Cardiac muscle cell (in vitro differentiated cells and primary cell): ENCODE results near the gene DUSP5. TPM values are rescaled to one million over a fixed set of nuclear protein-coding genes. Genes with fewer than 3 reads are reported as not detected.
A peak's percentile ranks its signal among the peaks of the same experiment; 100 is the strongest.
"Not testable (repeated sequence)": the region's sequence is repeated elsewhere in the genome, so short reads cannot be mapped to it uniquely, and the experiment has no call there.

Experiments used
- DNase-seq, 2 donors: peaks; one replicate each; pipeline versions ENCODE4 v3.0.0 to v3.0.0-alpha.2; 2010 to 2017; ENCODE audit warnings: low read depth in 1 of 2, low spot score in 1 of 2
- H3K27ac ChIP-seq: fragments of 200-600 bp; sonication (generic); 2 replicates; pipeline ENCODE4 v1.5.1; 2016
- H3K27me3 ChIP-seq: fragments of 200-600 bp; sonication (generic); 2 replicates; pipeline ENCODE4 v1.6.0; 2016; ENCODE audit warnings: control low read depth
- H3K36me3 ChIP-seq: fragments of 200-600 bp; sonication (generic); 2 replicates; pipeline ENCODE4 v1.5.1; 2016; ENCODE audit warnings: control low read depth
- H3K4me1 ChIP-seq: fragments of 200-600 bp; sonication (generic); 2 replicates; pipeline ENCODE4 v1.8.1; 2017; ENCODE audit warnings: low read depth, mild to moderate bottlenecking, mixed run types
- H3K4me3 ChIP-seq: fragments of 200-600 bp; sonication (generic); 2 replicates; pipeline ENCODE4 v1.5.1; 2016; ENCODE audit warnings: mild to moderate bottlenecking
- H3K9me3 ChIP-seq: fragments of 200-600 bp; sonication (generic); 2 replicates; pipeline ENCODE4 v1.5.1; 2017; ENCODE audit warnings: low read depth, mild to moderate bottlenecking, control low read depth
- CTCF ChIP-seq: IDR thresholded peaks from 2 replicates; pipeline ENCODE4 v1.5.1; 2012; ENCODE audit warnings: low read depth, mild to moderate bottlenecking, low read length
- polyA plus RNA-seq: library from polyadenylated mRNA; unstranded; fragments of >200 nt; fragmentation: Nextera tagmentation; extraction: Ambion mirVana; gene quantifications from 2 replicates; pipeline ENCODE4 v1.2.1, GENCODE V29; 2016
- total RNA-seq: library from RNA; depleted of rRNA; stranded (reverse); fragments of >200 nt; gene quantifications from 2 replicates; pipeline ENCODE4 v1.2.3, GENCODE V29; 2016

Gene DUSP5
- total and polyA plus RNA-seq, 2 experiments from 2014 or later: 64.1 to 82.1 TPM

- Histone ChIP-seq H3K27me3 (no peaks in the 10 kb centered on the region), H3K4me3 (peak overlapping the region; percentile 15), H3K36me3 (no peaks in the 10 kb centered on the region), H3K4me1 (no peaks in the 10 kb centered on the region), H3K27ac (no peak overlapping the region), H3K9me3 (no peaks in the 10 kb centered on the region)
- DNase-seq: peak; percentile 58 to 79
- TF ChIP-seq CTCF: no peak
These were observed 32.6 kb downstream of the DUSP5 start for GRCh38 chr10:110530131-110530831.

DNA sequence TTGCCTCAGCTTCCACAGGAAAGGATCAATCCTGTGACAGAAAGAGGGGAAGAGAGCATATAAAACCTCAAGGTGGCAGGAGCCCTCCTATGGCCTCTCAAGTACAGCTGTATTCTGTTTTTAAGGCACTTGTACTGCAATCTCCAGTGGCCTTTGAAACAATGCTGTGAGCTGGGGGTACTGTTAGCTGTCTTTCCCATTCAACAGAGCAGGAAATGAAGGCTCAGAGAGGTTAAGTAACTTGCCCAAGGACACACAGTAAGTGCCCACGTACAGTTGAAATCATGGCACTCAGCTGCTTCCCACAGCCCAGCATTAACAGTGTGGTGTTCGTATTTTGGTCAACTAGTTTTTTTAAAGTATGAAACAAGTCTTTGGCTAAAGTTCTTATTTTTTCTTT is 34.0 kb downstream of the DUSP5 start:
- H3K27ac ChIP-seq: no peak overlapping the region
- no peaks in the 10 kb centered on the region for H3K4me1 ChIP-seq
- TF ChIP-seq CTCF: no peak
- no peaks in the 10 kb centered on the region for H3K27me3 ChIP-seq
- no peak for DNase-seq
- no peaks in the 10 kb centered on the region for H3K9me3 ChIP-seq
- no peak overlapping the region for H3K4me3 ChIP-seq
- no peaks in the 10 kb centered on the region for H3K36me3 ChIP-seq

GRCh38 chr10:110532628-110533027 is 34.9 kb downstream of the DUSP5 start:
- not testable (repeated sequence) for DNase-seq, H3K4me1 ChIP-seq, H3K27me3 ChIP-seq, H3K36me3 ChIP-seq, H3K9me3 ChIP-seq, H3K27ac ChIP-seq, H3K4me3 ChIP-seq

- peak in 1 of 2 donors; percentile 41 for DNase-seq
- Histone ChIP-seq H3K9me3 (no peaks in the 10 kb centered on the region), H3K27ac (no peak overlapping the region), H3K36me3 (no peaks in the 10 kb centered on the region), H3K4me1 (no peaks in the 10 kb centered on the region), H3K27me3 (no peaks in the 10 kb centered on the region), H3K4me3 (no peak overlapping the region)
- no peak for TF ChIP-seq CTCF
These were observed 35.4 kb downstream of the DUSP5 start for GRCh38 chr10:110533149-110533548.

- no peak overlapping the region for H3K4me3 ChIP-seq
- no peak for TF ChIP-seq CTCF
- no peak for DNase-seq
These were observed 36.9 kb downstream of the DUSP5 start for GRCh38 chr10:110534571-110534970.

GRCh38 chr10:110535958-110536891 is 38.5 kb downstream of the DUSP5 start:
- H3K27me3 ChIP-seq: no peaks in the 10 kb centered on the region
- no peak overlapping the region for H3K27ac ChIP-seq
- no peaks in the 10 kb centered on the region for H3K4me1 ChIP-seq
- no peaks in the 10 kb centered on the region for H3K9me3 ChIP-seq
- no peak overlapping the region for H3K4me3 ChIP-seq
- peak in 1 of 2 donors; percentile 57 for DNase-seq
- no peaks in the 10 kb centered on the region for H3K36me3 ChIP-seq
- TF ChIP-seq CTCF: peak; percentile 34

More at GRCh38 chr10:110534571-110534970, 36.9 kb downstream of the DUSP5 start:
- Histone ChIP-seq H3K9me3 (no peaks in the 10 kb centered on the region), H3K27ac (no peak overlapping the region), H3K36me3 (no peaks in the 10 kb centered on the region), H3K4me1 (no peaks in the 10 kb centered on the region), H3K27me3 (no peaks in the 10 kb centered on the region)
